ENCODE measurements around the gene CHAF1B. TPM values are rescaled to one million over a fixed set of nuclear protein-coding genes. Genes with fewer than 3 reads are reported as not detected.
A peak's percentile ranks its signal among the peaks of the same experiment; 100 is the strongest.
"Not testable (repeated sequence)": the region's sequence is repeated elsewhere in the genome, so short reads cannot be mapped to it uniquely, and the experiment has no call there.

CHAF1B gene
- polyA plus RNA-seq, 1 of the 3 experiments (the other 2 are of a cell fraction): 6.8 TPM

- H3K36me3 ChIP-seq (replicated peaks in 1 of 2; ENCODE audit: control insufficient read depth in 1 of 2, insufficient read depth in 2 of 2, low read length in 1 of 2); H3K4me2 ChIP-seq; H3K9me3 ChIP-seq; DNase-seq; H4K20me1 ChIP-seq (ENCODE audit: insufficient read depth); H2AFZ ChIP-seq (ENCODE audit: low read depth); H3K9me2 ChIP-seq; H3K79me2 ChIP-seq (ENCODE audit: insufficient read depth); H3K4me1 ChIP-seq (ENCODE audit: control insufficient read depth in 1 of 2, insufficient read depth in 2 of 2, low read depth in 1 of 2, low read length in 1 of 2); H3K27ac ChIP-seq (ENCODE audit: low read depth in 2 of 2, low read length in 1 of 2); H3K4me3 ChIP-seq (ENCODE audit: low read depth in 2 of 2, low read length in 1 of 2); H3F3A ChIP-seq (replicated peaks; ENCODE audit: insufficient read depth); POLR2A ChIA-PET; H3K27me3 ChIP-seq (ENCODE audit: insufficient read depth); H3K9ac ChIP-seq: not testable (repeated sequence)
- CTCF ChIA-PET: interaction anchor here (1.9 kb wide), 1 partner anchor 9 kb away, joined by 5 read pairs; no protein-coding TSS in a partner anchor
- 95% methylated on average over 10 of the region's 10 CpGs for WGBS (ENCODE audit: low lambda C conversion rate)
Measured at GRCh38 chr21:36382722-36383121, 2.5 kb upstream of the CHAF1B start.

GRCh38 chr21:36384885-36385232 lies 333 bp upstream of the CHAF1B start:
- no peak overlapping the region for H3K9ac ChIP-seq
- H3K4me1 ChIP-seq (ENCODE audit: control insufficient read depth in 1 of 2, insufficient read depth in 2 of 2, low read depth in 1 of 2, low read length in 1 of 2): peaks cover 0 to 4% of the 10 kb centered on the region in 2 experiments; a peak in 2 of 4 replicates
- peak overlapping the region; percentile 87 for H2AFZ ChIP-seq (ENCODE audit: low read depth)
- no peaks in the 10 kb centered on the region for H4K20me1 ChIP-seq (ENCODE audit: insufficient read depth)
- CTCF ChIA-PET: no interaction called here
- 42% methylated on average over 8 of the region's 8 CpGs for WGBS (ENCODE audit: low lambda C conversion rate)
- H3K79me2 ChIP-seq (ENCODE audit: insufficient read depth): 0 out of 2 replicates have a peak, but pooled peaks cover 3% of the 10 kb centered on the region
- no peak overlapping the region for H3K27ac ChIP-seq (ENCODE audit: low read depth in 2 of 2, low read length in 1 of 2)
- no peaks in the 10 kb centered on the region for H3K27me3 ChIP-seq (ENCODE audit: insufficient read depth)
- POLR2A ChIA-PET: no interaction called here
- H3F3A ChIP-seq (replicated peaks; ENCODE audit: insufficient read depth): peaks cover 5% of the 10 kb centered on the region
- no peak for DNase-seq
- H3K4me2 ChIP-seq: peak overlapping the region; percentile 92; the same call in 1 of the 2 replicates
- H3K36me3 ChIP-seq (replicated peaks in 1 of 2; ENCODE audit: control insufficient read depth in 1 of 2, insufficient read depth in 2 of 2, low read length in 1 of 2): peaks cover 0 to 3% of the 10 kb centered on the region in 2 experiments
- H3K9me3 ChIP-seq: no peaks in the 10 kb centered on the region
- TF ChIP-seq RFX5 (IDR thresholded peaks at IDR 0.05; ENCODE audit: low read length) (no peak), GATA2 (CRISPR knock-in tag; IDR thresholded peaks at IDR 0.05) (no peak), TEAD4 (IDR thresholded peaks at IDR 0.05; ENCODE audit: borderline replicate concordance, insufficient read depth) (no peak), RCOR1 (IDR thresholded peaks at IDR 0.05; ENCODE audit: low read length) (no peak), POLR2AphosphoS5 (IDR thresholded peaks at IDR 0.05; ENCODE audit: low read depth, low read length) (no peak), TAF1 (IDR thresholded peaks at IDR 0.05; ENCODE audit: borderline replicate concordance, low read depth, low read length) (no peak), TCF12 (IDR thresholded peaks at IDR 0.05) (no peak), YY1 (IDR thresholded peaks at IDR 0.05; ENCODE audit: low read depth) (no peak), NFIC (IDR thresholded peaks at IDR 0.05; ENCODE audit: borderline replicate concordance) (no peak)
- no peaks in the 10 kb centered on the region for H3K9me2 ChIP-seq
- peak overlapping the region in 1 of 2 experiments; percentile 59; a peak in 3 of 4 replicates for H3K4me3 ChIP-seq (ENCODE audit: low read depth in 2 of 2, low read length in 1 of 2)

GRCh38 chr21:36386031-36386642 lies 945 bp downstream of the CHAF1B start:
- H3K9me3 ChIP-seq: no peaks in the 10 kb centered on the region
- no peaks in the 10 kb centered on the region for H3K27me3 ChIP-seq (ENCODE audit: insufficient read depth)
- ChIA-PET POLR2A (interaction anchor here (0.6 to 0.8 kb wide), 2 partner anchors 250 to 326 kb away, joined by 3 read pairs; partner anchors contain the start of gene SETD4), CTCF (interaction anchor here (0.8 to 1.0 kb wide), 2 partner anchors 32 to 640 kb away, joined by 3 to 4 read pairs; no protein-coding TSS in a partner anchor)
- H3K36me3 ChIP-seq (replicated peaks in 1 of 2; ENCODE audit: control insufficient read depth in 1 of 2, insufficient read depth in 2 of 2, low read length in 1 of 2): no peaks in the 10 kb centered on the region
- peak overlapping the region; percentile 92 for H3K4me2 ChIP-seq
- H3K79me2 ChIP-seq (ENCODE audit: insufficient read depth): 0 out of 2 replicates have a peak, but pooled peaks cover 3% of the 10 kb centered on the region
- peak overlapping the region; percentile 87 for H2AFZ ChIP-seq (ENCODE audit: low read depth)
- H3K27ac ChIP-seq (ENCODE audit: low read depth in 2 of 2, low read length in 1 of 2): no peak overlapping the region; a peak in 1 of 4 replicates
- peak; percentile 28 for DNase-seq
- H3K4me1 ChIP-seq (ENCODE audit: control insufficient read depth in 1 of 2, insufficient read depth in 2 of 2, low read depth in 1 of 2, low read length in 1 of 2): peaks cover 0 to 4% of the 10 kb centered on the region in 2 experiments; a peak in 2 of 4 replicates
- H3K9me2 ChIP-seq: no peaks in the 10 kb centered on the region
- peaks cover 5% of the 10 kb centered on the region for H3F3A ChIP-seq (replicated peaks; ENCODE audit: insufficient read depth)
- TF ChIP-seq TAF1 (IDR thresholded peaks at IDR 0.05; ENCODE audit: borderline replicate concordance, low read depth, low read length) (no peak), RFX5 (IDR thresholded peaks at IDR 0.05; ENCODE audit: low read length) (no peak), CTCF (IDR thresholded peaks at IDR 0.05) (no peak), TCF12 (IDR thresholded peaks at IDR 0.05) (no peak), POLR2AphosphoS5 (IDR thresholded peaks at IDR 0.05; ENCODE audit: low read depth, low read length) (no peak), RXRA (IDR thresholded peaks at IDR 0.05; ENCODE audit: borderline replicate concordance, low read depth) (no peak), USF2 (IDR thresholded peaks at IDR 0.05; ENCODE audit: borderline replicate concordance, low read depth, low read length) (no peak), RCOR1 (IDR thresholded peaks at IDR 0.05; ENCODE audit: low read length) (no peak), USF1 (IDR thresholded peaks at IDR 0.05; ENCODE audit: borderline replicate concordance, low read depth) (no peak), IRF3 (IDR thresholded peaks at IDR 0.05; ENCODE audit: low read depth, low read length) (no peak)
- peak overlapping the region; percentile 92 for H3K9ac ChIP-seq
- peak overlapping the region; percentile 59 to 74 for H3K4me3 ChIP-seq (ENCODE audit: low read depth in 2 of 2, low read length in 1 of 2)
- WGBS (ENCODE audit: low lambda C conversion rate): 73% methylated on average over 21 of the region's 21 CpGs
- no peaks in the 10 kb centered on the region for H4K20me1 ChIP-seq (ENCODE audit: insufficient read depth)

All from SK-N-SH (cell line).